Neural cell (in vitro differentiated cells): ENCODE measurements around the gene DCANP1. TPM values are rescaled to one million over a fixed set of nuclear protein-coding genes. Genes with fewer than 3 reads are reported as not detected.

Experiments
- H2AFZ ChIP-seq: fragments of 200-600, 300-800 bp; sonication (generic), shearing (Covaris generic); 2 replicates; pipeline ENCODE4 v1.6.0; 2014; ENCODE audit warnings: low read depth, mild to moderate bottlenecking, antibody characterized with exemption, low read length, moderate library complexity
- H3F3A ChIP-seq: fragments of 200-600 bp; shearing (Covaris generic); 2 replicates; pipeline ENCODE4 v1.6.1; 2016; ENCODE audit warnings: mild to moderate bottlenecking, moderate library complexity, mixed read lengths, antibody characterized with exemption, low read length; ENCODE audit not compliant: insufficient read depth, poor library complexity, severe bottlenecking
- H3K27ac ChIP-seq: fragments of 200-600, 300-800 bp; sonication (generic), shearing (Covaris generic); 2 replicates; pipeline ENCODE4 v1.5.1; 2014; ENCODE audit warnings: mild to moderate bottlenecking, low read length, moderate library complexity
- H3K27me3 ChIP-seq: fragments of 300-800, 200-600 bp; sonication (generic), shearing (Covaris generic); 2 replicates; pipeline ENCODE4 v1.6.0; 2014; ENCODE audit warnings: mild to moderate bottlenecking, low read depth, low read length, moderate library complexity; ENCODE audit not compliant: insufficient read depth
- H3K36me3 ChIP-seq: fragments of 300-800, 200-600 bp; sonication (generic), shearing (Covaris generic); 2 replicates; pipeline ENCODE4 v1.5.1; 2014; ENCODE audit warnings: mild to moderate bottlenecking, antibody characterized with exemption, low read length, moderate library complexity; ENCODE audit not compliant: insufficient read depth
- H3K4me2 ChIP-seq: fragments of 300-800, 200-600 bp; sonication (generic), shearing (Covaris generic); 2 replicates; pipeline ENCODE4 v1.6.0; 2014; ENCODE audit warnings: mild to moderate bottlenecking, low read length
- H3K4me3 ChIP-seq: fragments of 300-800, 200-600 bp; sonication (generic), shearing (Covaris generic); 2 replicates; pipeline ENCODE4 v1.5.1; 2014; ENCODE audit warnings: mild to moderate bottlenecking, low read length, moderate library complexity
- H3K79me2 ChIP-seq: fragments of 200-600 bp; shearing (Covaris generic); replicated peaks from 2 replicates; pipeline ENCODE4 v1.6.0; 2014; ENCODE audit warnings: mild to moderate bottlenecking, low read length, moderate library complexity; ENCODE audit not compliant: insufficient read depth
- H3K9ac ChIP-seq: fragments of 300-800, 200-600 bp; sonication (generic), shearing (Covaris generic); 2 replicates; pipeline ENCODE4 v1.6.1; 2016; ENCODE audit warnings: mild to moderate bottlenecking, low read length, mixed read lengths
- H3K9me2 ChIP-seq: fragments of 200-600 bp; shearing (Covaris generic); 2 replicates; pipeline ENCODE4 v1.6.1; 2016; ENCODE audit warnings: mild to moderate bottlenecking, low read length, mixed read lengths; ENCODE audit not compliant: insufficient read depth
- H3K9me3 ChIP-seq: fragments of 200-600, 300-800 bp; sonication (generic), shearing (Covaris generic); 2 replicates; pipeline ENCODE4 v1.6.1; 2016; ENCODE audit warnings: mild to moderate bottlenecking, mixed run types, low read length, moderate library complexity, mixed read lengths
- H4K20me1 ChIP-seq: fragments of 200-600 bp; shearing (Covaris generic); 2 replicates; pipeline ENCODE4 v1.6.1; 2016; ENCODE audit warnings: mild to moderate bottlenecking, mixed run types; ENCODE audit not compliant: insufficient read depth
- CTCF ChIP-seq: fragments of 450-650 bp; IDR thresholded peaks from 2 replicates; pipeline ENCODE4 v1.5.1; 2014; ENCODE audit warnings: antibody characterized with exemption, mild to moderate bottlenecking, moderate library complexity; ENCODE audit not compliant: poor library complexity, severe bottlenecking
- EP300 ChIP-seq: fragments of 450-650 bp; conservative IDR thresholded peaks from 2 replicates; pipeline ENCODE4 v1.6.1; 2014; ENCODE audit warnings: antibody characterized with exemption, mild to moderate bottlenecking, moderate library complexity; ENCODE audit not compliant: poor library complexity, severe bottlenecking
- EZH2 ChIP-seq: fragments of 200-600, 300-800 bp; shearing (Covaris generic), sonication (generic); IDR thresholded peaks from 2 replicates; pipeline ENCODE4 v1.6.1; 2014; ENCODE audit warnings: antibody characterized with exemption, low read length, borderline replicate concordance, mild to moderate bottlenecking; ENCODE audit not compliant: insufficient read depth, poor library complexity, severe bottlenecking
- MXI1 ChIP-seq: fragments of 450-650 bp; conservative IDR thresholded peaks from 2 replicates; pipeline ENCODE4 v1.6.1; 2014; ENCODE audit warnings: antibody characterized with exemption, mild to moderate bottlenecking; ENCODE audit not compliant: poor library complexity, severe bottlenecking
- POLR2AphosphoS5 ChIP-seq: IDR thresholded peaks from 2 replicates; pipeline ENCODE4 v1.6.1; 2012
- RAD21 ChIP-seq: fragments of 450-650 bp; conservative IDR thresholded peaks from 2 replicates; pipeline ENCODE4 v1.6.1; 2014; ENCODE audit warnings: antibody characterized with exemption, mild to moderate bottlenecking, moderate library complexity
- REST ChIP-seq: IDR thresholded peaks from 2 replicates; pipeline ENCODE4 v1.6.1; 2012; ENCODE audit warnings: borderline replicate concordance
- SMC3 ChIP-seq: fragments of 450-650 bp; conservative IDR thresholded peaks from 2 replicates; pipeline ENCODE4 v1.6.1; 2014; ENCODE audit warnings: antibody characterized with exemption, mild to moderate bottlenecking, moderate library complexity; ENCODE audit not compliant: poor library complexity
- TAF1 ChIP-seq: IDR thresholded peaks from 2 replicates; pipeline ENCODE4 v1.6.1; 2012; ENCODE audit warnings: low read depth
- polyA plus RNA-seq: library from polyadenylated mRNA; depleted of rRNA; stranded (reverse); fragments of >200 nt; gene quantifications from 2 replicates; pipeline ENCODE4 v1.2.3, GENCODE V29; 2014

Gene DCANP1
- polyA plus RNA-seq, 1 donor from 2014 or later = not detected

GRCh38 chr5:135423846-135424168, 23.3 kb downstream of the DCANP1 start:
- H4K20me1 ChIP-seq = no peaks in the 10 kb centered on the region
- TF ChIP-seq SMC3 (no peak), REST (no peak), POLR2AphosphoS5 (no peak), MXI1 (no peak), TAF1 (no peak), CTCF (no peak), RAD21 (no peak), EP300 (no peak), EZH2 (no peak)
- no peaks in the 10 kb centered on the region for H3K27me3 ChIP-seq
- no peak overlapping the region for H3K4me3 ChIP-seq
- no peaks in the 10 kb centered on the region for H3F3A ChIP-seq
- no peak overlapping the region for H2AFZ ChIP-seq
- H3K27ac ChIP-seq = no peak overlapping the region
- H3K4me2 ChIP-seq = no peak overlapping the region
- H3K9ac ChIP-seq = no peak overlapping the region
- no peaks in the 10 kb centered on the region for H3K36me3 ChIP-seq
- no peaks in the 10 kb centered on the region for H3K9me3 ChIP-seq
- no peaks in the 10 kb centered on the region for H3K79me2 ChIP-seq
- no peaks in the 10 kb centered on the region for H3K9me2 ChIP-seq

- no peaks in the 10 kb centered on the region for H3F3A ChIP-seq
- H3K27me3 ChIP-seq = no peaks in the 10 kb centered on the region
- H3K4me2 ChIP-seq = no peak overlapping the region
- no peak overlapping the region for H3K9ac ChIP-seq
- H3K9me2 ChIP-seq = no peaks in the 10 kb centered on the region
- TF ChIP-seq EZH2 (no peak), REST (no peak), CTCF (no peak), SMC3 (no peak), EP300 (no peak), MXI1 (no peak), RAD21 (no peak), TAF1 (no peak), POLR2AphosphoS5 (no peak)
- no peaks in the 10 kb centered on the region for H3K9me3 ChIP-seq
- H3K27ac ChIP-seq = no peak overlapping the region
- H3K4me3 ChIP-seq = no peak overlapping the region
- no peak overlapping the region for H2AFZ ChIP-seq
- H3K36me3 ChIP-seq = no peaks in the 10 kb centered on the region
- no peaks in the 10 kb centered on the region for H3K79me2 ChIP-seq
- H4K20me1 ChIP-seq = no peaks in the 10 kb centered on the region
Observed at GRCh38 chr5:135423146-135423845, 23.9 kb downstream of the DCANP1 start.
